Bronchial epithelial cell (primary cell): ENCODE measurements around the gene TMEM250. TPM values are rescaled to one million over a fixed set of nuclear protein-coding genes. Genes with fewer than 3 reads are reported as not detected.

Experiments
- DNase-seq: peaks from one replicate; pipeline ENCODE4 v3.0.0-alpha.2; 2010; ENCODE audit warnings: low read depth
- FAIRE-seq: peaks from 2 replicates; lab custom pipeline; 2011; peaks lifted over from hg19 to GRCh38; lab: Jason Lieb, UNC
- H3K27me3 ChIP-seq: 2 replicates; pipeline ENCODE4 v1.5.1; 2011; ENCODE audit warnings: low read length; ENCODE audit not compliant: control insufficient read depth, insufficient read depth
- H3K36me3 ChIP-seq: 2 replicates; pipeline ENCODE4 v1.5.1; 2011; ENCODE audit warnings: low read length; ENCODE audit not compliant: control insufficient read depth, insufficient read depth
- H3K4me3 ChIP-seq: 2 replicates; pipeline ENCODE4 v1.5.1; 2011; ENCODE audit warnings: mild to moderate bottlenecking, low read depth, low read length, control low read depth
- CTCF ChIP-seq: IDR thresholded peaks from 2 replicates; pipeline ENCODE4 v1.5.1; 2011; ENCODE audit warnings: mild to moderate bottlenecking, moderate library complexity, low read length, control low read depth, inconsistent platforms; ENCODE audit not compliant: insufficient read depth, severe bottlenecking
- total RNA-seq: library from RNA; depleted of rRNA; stranded (reverse); fragments of >200 nt; gene quantifications from 2 replicates; pipeline ENCODE4 v1.2.1, GENCODE V29; 2014

Gene TMEM250
- 67.9 and 78.2 TPM in 2 replicates for total RNA-seq

GRCh38 chr9:136118320-136119060, at the start of gene TMEM250:
Gene TMEM250 (minus strand): TSS chr9:136118875. CDS start chr9:136116900, 1,975 bp downstream.
- H3K27me3 ChIP-seq = no peaks in the 10 kb centered on the region
- H3K4me3 ChIP-seq = peak within 1 kb of the TSS; percentile 70
- peaks cover 6% of the 10 kb centered on the region for H3K36me3 ChIP-seq
- peak; percentile 60 for FAIRE-seq
- no peak for TF ChIP-seq CTCF
- DNase-seq = peak; percentile 85

- FAIRE-seq (no peak), DNase-seq (no peak)
- no peaks in the 10 kb centered on the region for H3K27me3 ChIP-seq
- H3K4me3 ChIP-seq = no peak overlapping the region
- no peaks in the 10 kb centered on the region for H3K36me3 ChIP-seq
- TF ChIP-seq CTCF = no peak
Observed at GRCh38 chr9:136163248-136163850, 44.7 kb upstream of the TMEM250 start.

- TF ChIP-seq CTCF = no peak
- no peak for DNase-seq
- FAIRE-seq = no peak
- H3K36me3 ChIP-seq = no peaks in the 10 kb centered on the region
- H3K27me3 ChIP-seq = no peaks in the 10 kb centered on the region
- H3K4me3 ChIP-seq = no peak overlapping the region
Observed at GRCh38 chr9:136160995-136161610, 42.4 kb upstream of the TMEM250 start.

GRCh38 chr9:136160381-136160841, 41.7 kb upstream of the TMEM250 start:
- TF ChIP-seq CTCF = no peak
- Histone ChIP-seq H3K4me3 (no peak overlapping the region), H3K27me3 (no peaks in the 10 kb centered on the region), H3K36me3 (no peaks in the 10 kb centered on the region)
- FAIRE-seq (no peak), DNase-seq (no peak)

GRCh38 chr9:136159851-136160250, 41.2 kb upstream of the TMEM250 start:
- TF ChIP-seq CTCF = no peak
- H3K36me3 ChIP-seq = no peaks in the 10 kb centered on the region
- DNase-seq (no peak), FAIRE-seq (no peak)
- H3K27me3 ChIP-seq = no peaks in the 10 kb centered on the region
- H3K4me3 ChIP-seq = no peak overlapping the region
